Activated CD4-positive, alpha-beta T cell treated with anti-CD3 and anti-CD28 coated beads for 36 hours (primary cell): ENCODE data around the gene CENPT. TPM values are rescaled to one million over a fixed set of nuclear protein-coding genes. Genes with fewer than 3 reads are reported as not detected.

ENCODE experiments used
- ATAC-seq: fragments of 200-7000 bp; cut with Tn5 transposase; one replicate; pipeline ENCODE4 v1.10.0; 2021; ENCODE audit warnings: mild to moderate bottlenecking, moderate library complexity
- CTCF ChIA-PET: fragments of 350-600 bp; sonication (Branson Sonifier 250); formaldehyde crosslinking; loops from one replicate; lab custom pipeline; 2021; ENCODE audit warnings: antibody characterized with exemption; lab: Charles Lee
- POLR2A ChIA-PET: fragments of 350-600 bp; sonication (Branson Sonifier 250); formaldehyde crosslinking; loops from one replicate; lab custom pipeline; 2021; ENCODE audit warnings: antibody characterized with exemption, inconsistent platforms; lab: Charles Lee
- DNase-seq: peaks from one replicate; pipeline ENCODE4 v3.0.0-alpha.2; 2020
- H3K27ac Mint-ChIP-seq: one replicate; pipeline ENCODE4 v1.8.0; 2021; ENCODE audit warnings: mixed read lengths
- H3K27me3 Mint-ChIP-seq: one replicate; pipeline ENCODE4 v1.8.0; 2021; ENCODE audit warnings: mixed read lengths
- H3K36me3 Mint-ChIP-seq: one replicate; pipeline ENCODE4 v1.8.0; 2021; ENCODE audit warnings: low read depth, mixed read lengths
- H3K4me1 Mint-ChIP-seq: one replicate; pipeline ENCODE4 v1.8.0; 2021; ENCODE audit warnings: mixed read lengths
- H3K4me3 Mint-ChIP-seq: one replicate; pipeline ENCODE4 v1.8.0; 2021; ENCODE audit warnings: mild to moderate bottlenecking, moderate library complexity, mixed read lengths
- H3K9me3 Mint-ChIP-seq: one replicate; pipeline ENCODE4 v1.8.0; 2021; ENCODE audit warnings: low read depth, mixed read lengths
- intact Hi-C, 2 experiments: fragments of 100-400 bp; cut with DNase I in 1 of 2; cut with micrococcal nuclease in 1 of 2; formaldehyde crosslinking; loops; one replicate each; pipeline versions ENCODE4 v1.14.2 to v1.15.1; 2022 to 2024; cut with DNase I, micrococcal nuclease
- total RNA-seq, 2 experiments: library from RNA; stranded (reverse); gene quantifications; one replicate each; pipeline ENCODE4 v1.2.3, GENCODE V29; 2021

Gene CENPT
- total RNA-seq, 2 experiments from 2014 or later = 34.9 to 48.6 TPM

DNA sequence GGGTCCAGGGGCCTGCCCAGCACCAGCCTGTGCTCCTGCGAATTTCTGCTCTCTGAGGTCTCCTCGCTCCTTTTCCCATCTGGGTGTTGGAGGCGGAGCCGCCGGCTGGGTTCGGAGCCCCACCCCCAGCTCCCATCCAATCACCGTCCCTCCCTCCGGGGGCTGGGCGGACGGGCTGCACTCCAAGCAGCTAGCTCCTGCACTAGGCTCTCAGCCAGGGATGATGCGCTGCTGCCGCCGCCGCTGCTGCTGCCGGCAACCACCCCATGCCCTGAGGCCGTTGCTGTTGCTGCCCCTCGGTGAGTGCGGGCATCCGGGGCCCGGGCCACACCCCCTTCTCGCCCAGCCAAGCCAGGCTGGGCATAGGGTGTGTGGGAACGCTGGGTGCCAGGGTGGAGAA lies 37.2 kb upstream of the CENPT start, which contains the start of gene NRN1L:
TSS of gene NRN1L (plus strand) at position 202 of the 400 bp plus-strand sequence. CDS start at position 221, 19 bp downstream.
- Mint-ChIP-seq H3K27ac (no peak within 1 kb of the TSS), H3K36me3 (peaks cover 20% of the 10 kb centered on the region), H3K27me3 (no peaks in the 10 kb centered on the region), H3K4me1 (no peaks in the 10 kb centered on the region), H3K4me3 (no peak within 1 kb of the TSS), H3K9me3 (no peaks in the 10 kb centered on the region)
- ATAC-seq = no peak
- ChIA-PET POLR2A (interaction anchor here (1.0 kb wide), 1 partner anchor 32 kb away, joined by 3 read pairs; no protein-coding TSS in a partner anchor), CTCF (interaction anchor here (1.0 to 3.6 kb wide), 11 partner anchors 10 to 200 kb away, joined by 3 to 21 read pairs (median 14); partner anchors contain the start of genes CTRL, NFATC3 and PSMB10)
- intact Hi-C loops = no loop called here
- no peak for DNase-seq

DNA sequence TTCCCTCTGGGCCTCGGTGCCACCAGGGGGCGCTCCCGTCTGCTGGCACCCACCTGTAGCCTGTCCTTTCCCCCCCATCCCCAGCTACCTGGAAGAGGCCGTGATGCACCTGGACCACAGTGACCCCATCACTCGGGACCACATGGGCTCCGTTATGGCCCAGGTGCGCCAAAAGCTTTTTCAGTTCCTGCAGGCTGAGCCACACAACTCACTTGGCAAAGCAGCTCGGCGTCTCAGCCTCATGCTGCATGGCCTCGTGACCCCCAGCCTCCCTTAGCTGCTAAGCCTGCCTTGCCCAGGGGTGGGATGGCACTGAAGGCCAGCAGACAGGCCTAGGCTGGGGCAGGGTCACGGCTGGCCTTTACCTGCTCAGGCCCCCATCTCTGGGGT lies 36.4 kb upstream of the CENPT start:
- Mint-ChIP-seq H3K36me3 (peaks cover 25% of the 10 kb centered on the region), H3K4me1 (no peaks in the 10 kb centered on the region), H3K27me3 (no peaks in the 10 kb centered on the region), H3K4me3 (no peak overlapping the region), H3K9me3 (no peaks in the 10 kb centered on the region), H3K27ac (no peak overlapping the region)
- ChIA-PET CTCF (interaction anchor here (0.5 to 3.6 kb wide), 35 partner anchors 8 to 502 kb away, joined by 3 to 21 read pairs (median 4); partner anchors contain the start of genes CTRL, DPEP2, EDC4 and NFATC3), POLR2A (interaction anchor here (0.5 to 1.0 kb wide), 3 partner anchors 13 to 217 kb away, joined by 3 read pairs; no protein-coding TSS in a partner anchor)
- peak; percentile 85 for DNase-seq
- ATAC-seq = peak; percentile 92
- intact Hi-C loops = loop anchor here (1.0 to 2.0 kb wide), 3 partner anchors 44 to 157 kb away; no protein-coding TSS in a partner anchor

DNA sequence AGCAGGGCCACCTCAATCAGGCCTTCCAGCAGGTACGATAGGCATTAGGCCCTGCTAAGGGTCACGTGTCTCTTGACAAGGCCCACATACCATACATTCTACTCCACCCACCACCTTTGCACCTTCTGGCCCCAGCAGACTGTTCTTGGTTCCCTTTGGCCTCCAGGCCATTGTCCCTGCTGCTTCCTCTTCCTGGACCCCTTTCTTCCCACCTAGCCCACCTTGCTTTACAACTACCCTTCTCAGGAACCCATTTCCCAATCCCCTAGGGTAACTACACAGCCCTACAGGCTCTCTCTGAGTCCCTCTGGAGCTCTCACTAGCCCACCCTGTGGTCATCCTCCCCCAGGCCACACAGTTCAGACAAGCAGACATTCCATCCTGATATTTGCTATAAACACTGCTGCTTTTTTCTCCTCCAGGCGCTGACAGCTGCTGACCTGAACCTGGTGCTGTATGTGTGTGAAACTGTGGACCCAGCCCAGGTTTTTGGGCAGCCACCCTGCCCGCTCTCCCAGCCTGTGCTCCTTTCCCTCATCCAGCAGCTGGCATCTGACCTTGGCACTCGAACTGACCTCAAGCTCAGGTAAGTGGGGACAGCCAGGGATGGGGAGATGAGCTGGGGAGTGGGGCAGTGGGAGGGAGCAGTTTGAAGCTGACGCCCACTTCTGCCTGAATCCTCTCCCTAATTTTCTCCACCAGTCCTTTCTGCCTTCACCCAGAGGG lies 35.8 kb upstream of the CENPT start:
- Mint-ChIP-seq H3K36me3 (peaks cover 29% of the 10 kb centered on the region), H3K9me3 (no peaks in the 10 kb centered on the region), H3K27me3 (no peaks in the 10 kb centered on the region), H3K4me3 (no peak overlapping the region), H3K27ac (no peak overlapping the region), H3K4me1 (no peaks in the 10 kb centered on the region)
- ChIA-PET CTCF (interaction anchor here (0.5 to 3.6 kb wide), 35 partner anchors 9 to 501 kb away, joined by 3 to 21 read pairs (median 4); partner anchors contain the start of genes CTRL, DPEP2, EDC4 and NFATC3), POLR2A (interaction anchor here (0.5 to 0.7 kb wide), 2 partner anchors 14 to 216 kb away, joined by 3 read pairs; no protein-coding TSS in a partner anchor)
- intact Hi-C loops = loop anchor here (1.0 to 2.0 kb wide), 3 partner anchors 45 to 157 kb away; no protein-coding TSS in a partner anchor
- ATAC-seq (no peak), DNase-seq (no peak)

DNA sequence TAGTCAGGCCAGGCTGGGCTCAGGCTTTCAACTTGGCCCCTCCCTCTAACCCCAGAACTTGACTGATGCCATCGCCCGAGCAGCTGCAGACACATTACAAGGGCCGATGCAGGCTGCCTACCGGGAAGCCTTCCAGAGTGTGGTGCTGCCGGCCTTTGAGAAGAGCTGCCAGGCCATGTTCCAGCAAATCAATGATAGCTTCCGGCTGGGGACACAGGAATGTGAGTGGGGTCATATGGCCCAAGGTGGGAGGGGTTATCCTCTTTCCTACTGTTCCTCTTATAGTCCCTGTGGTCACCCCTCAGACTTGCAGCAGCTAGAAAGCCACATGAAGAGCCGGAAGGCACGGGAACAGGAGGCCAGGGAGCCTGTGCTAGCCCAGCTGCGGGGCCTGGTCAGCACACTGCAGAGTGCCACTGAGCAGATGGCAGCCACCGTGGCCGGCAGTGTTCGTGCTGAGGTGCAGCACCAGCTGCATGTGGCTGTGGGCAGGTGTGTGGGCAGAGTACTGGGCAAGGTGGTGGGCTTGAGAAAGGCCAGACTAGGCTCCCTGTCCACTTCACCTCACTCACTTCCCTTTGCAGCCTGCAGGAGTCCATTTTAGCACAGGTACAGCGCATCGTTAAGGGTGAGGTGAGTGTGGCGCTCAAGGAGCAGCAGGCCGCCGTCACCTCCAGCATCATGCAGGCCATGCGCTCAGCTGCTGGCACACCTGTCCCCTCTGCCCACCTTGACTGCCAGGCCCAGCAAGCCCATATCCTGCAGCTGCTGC lies 35.1 kb upstream of the CENPT start:
- no peaks in the 10 kb centered on the region for H3K4me1 Mint-ChIP-seq
- intact Hi-C loops = loop anchor here (1.0 to 2.0 kb wide), 3 partner anchors 46 to 158 kb away; no protein-coding TSS in a partner anchor
- no peaks in the 10 kb centered on the region for H3K9me3 Mint-ChIP-seq
- POLR2A ChIA-PET = interaction anchor here (0.9 kb wide), 1 partner anchor 10 kb away, joined by 4 read pairs; the partner anchor contains the start of gene PSKH1
- DNase-seq (no peak), ATAC-seq (no peak)
- H3K36me3 Mint-ChIP-seq = peaks cover 29% of the 10 kb centered on the region
- CTCF ChIA-PET = interaction anchor here (0.8 to 3.6 kb wide), 18 partner anchors 8 to 500 kb away, joined by 3 to 21 read pairs (median 6); partner anchors contain the start of genes CTRL, EDC4, PSKH1 and PSMB10
- H3K4me3 Mint-ChIP-seq = no peak overlapping the region
- H3K27ac Mint-ChIP-seq = no peak overlapping the region
- no peaks in the 10 kb centered on the region for H3K27me3 Mint-ChIP-seq

DNA sequence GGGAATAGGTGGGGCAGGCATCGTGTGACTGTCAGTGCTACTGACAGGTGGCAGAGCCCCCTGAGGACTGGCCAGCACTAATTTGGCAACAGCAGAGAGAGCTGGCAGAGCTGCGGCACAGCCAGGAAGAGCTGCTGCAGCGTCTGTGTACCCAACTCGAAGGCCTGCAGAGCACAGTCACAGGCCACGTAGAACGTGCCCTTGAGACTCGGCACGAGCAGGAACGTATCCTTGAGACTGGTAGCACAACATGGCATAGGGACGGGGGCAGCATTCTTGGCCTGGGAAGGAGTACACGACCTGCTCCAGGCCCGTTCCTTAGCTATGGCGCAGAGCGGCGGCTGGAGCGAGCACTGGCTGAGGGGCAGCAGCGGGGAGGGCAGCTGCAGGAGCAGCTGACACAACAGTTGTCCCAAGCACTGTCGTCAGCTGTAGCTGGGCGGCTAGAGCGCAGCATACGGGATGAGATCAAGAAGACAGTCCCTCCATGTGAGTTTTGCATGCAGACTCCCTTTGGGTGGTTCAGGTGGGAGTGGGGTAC lies 34.2 kb upstream of the CENPT start:
- POLR2A ChIA-PET = interaction anchor here (0.9 kb wide), 1 partner anchor 11 kb away, joined by 4 read pairs; the partner anchor contains the start of gene PSKH1

DNA sequence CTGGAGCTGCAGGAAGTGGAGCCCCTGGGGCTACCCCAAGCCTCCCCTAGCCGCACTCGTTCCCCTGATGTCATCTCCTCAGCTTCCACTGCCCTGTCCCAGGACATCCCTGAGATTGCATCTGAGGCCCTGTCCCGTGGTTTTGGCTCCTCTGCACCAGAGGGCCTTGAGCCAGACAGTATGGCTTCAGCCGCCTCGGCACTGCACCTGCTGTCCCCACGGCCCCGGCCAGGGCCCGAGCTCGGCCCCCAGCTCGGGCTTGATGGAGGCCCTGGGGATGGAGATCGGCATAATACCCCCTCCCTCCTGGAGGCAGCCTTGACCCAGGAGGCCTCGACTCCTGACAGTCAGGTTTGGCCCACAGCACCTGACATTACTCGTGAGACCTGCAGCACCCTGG lies 33.1 kb upstream of the CENPT start:
- H3K36me3 Mint-ChIP-seq = peaks cover 37% of the 10 kb centered on the region

More for the DNA sequence above, 34.2 kb upstream of the CENPT start:
- Mint-ChIP-seq H3K36me3 (peaks cover 36% of the 10 kb centered on the region), H3K4me3 (no peak overlapping the region), H3K27me3 (no peaks in the 10 kb centered on the region), H3K4me1 (no peaks in the 10 kb centered on the region), H3K9me3 (no peaks in the 10 kb centered on the region), H3K27ac (no peak overlapping the region)
- ATAC-seq = no peak
- DNase-seq = no peak
- CTCF ChIA-PET = interaction anchor here (0.6 to 3.2 kb wide), 7 partner anchors 8 to 334 kb away, joined by 3 to 17 read pairs (median 5); partner anchors contain the start of gene EDC4
- intact Hi-C loops = loop anchor here in 1 of 2 experiments (2.0 kb wide), 1 partner anchor 159 kb away; no protein-coding TSS in a partner anchor

DNA sequence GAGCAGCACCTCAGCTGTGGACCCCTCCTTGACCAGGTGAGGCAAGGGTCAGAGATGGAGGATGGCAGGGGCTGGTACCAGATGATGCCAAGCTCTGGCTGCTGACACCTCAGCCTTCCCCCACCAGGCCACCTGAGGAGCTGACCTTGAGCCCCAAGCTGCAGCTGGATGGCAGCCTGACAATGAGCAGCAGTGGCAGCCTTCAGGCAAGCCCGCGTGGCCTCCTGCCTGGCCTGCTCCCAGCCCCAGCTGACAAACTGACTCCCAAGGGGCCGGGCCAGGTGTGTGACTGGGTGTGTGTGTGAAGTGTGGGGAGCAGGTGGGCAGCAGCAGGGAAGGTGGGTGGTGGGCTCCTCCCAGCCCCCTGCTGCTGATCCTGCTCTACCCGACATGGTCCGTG lies 32.4 kb upstream of the CENPT start:
- ChIA-PET POLR2A (interaction anchor here (0.7 kb wide), 1 partner anchor 16 kb away, joined by 3 read pairs; no protein-coding TSS in a partner anchor), CTCF (interaction anchor here (0.5 to 0.8 kb wide), 2 partner anchors 12 to 171 kb away, joined by 3 read pairs; no protein-coding TSS in a partner anchor)
- Mint-ChIP-seq H3K4me3 (no peak overlapping the region), H3K27ac (no peak overlapping the region), H3K36me3 (peaks cover 35% of the 10 kb centered on the region), H3K9me3 (no peaks in the 10 kb centered on the region), H3K27me3 (no peaks in the 10 kb centered on the region), H3K4me1 (peaks cover 12% of the 10 kb centered on the region)
- no peak for ATAC-seq
- DNase-seq = no peak
- intact Hi-C loops = no loop called here

More for the DNA sequence above, 33.1 kb upstream of the CENPT start:
- Mint-ChIP-seq H3K4me3 (no peak overlapping the region), H3K27me3 (no peaks in the 10 kb centered on the region), H3K27ac (no peak overlapping the region), H3K9me3 (no peaks in the 10 kb centered on the region), H3K4me1 (peaks cover 6% of the 10 kb centered on the region)
- intact Hi-C loops = no loop called here
- ChIA-PET CTCF (interaction anchor here (0.5 to 1.0 kb wide), 3 partner anchors 11 to 171 kb away, joined by 3 to 4 read pairs (median 3); no protein-coding TSS in a partner anchor), POLR2A (no interaction called here)
- DNase-seq = no peak
- no peak for ATAC-seq

DNA sequence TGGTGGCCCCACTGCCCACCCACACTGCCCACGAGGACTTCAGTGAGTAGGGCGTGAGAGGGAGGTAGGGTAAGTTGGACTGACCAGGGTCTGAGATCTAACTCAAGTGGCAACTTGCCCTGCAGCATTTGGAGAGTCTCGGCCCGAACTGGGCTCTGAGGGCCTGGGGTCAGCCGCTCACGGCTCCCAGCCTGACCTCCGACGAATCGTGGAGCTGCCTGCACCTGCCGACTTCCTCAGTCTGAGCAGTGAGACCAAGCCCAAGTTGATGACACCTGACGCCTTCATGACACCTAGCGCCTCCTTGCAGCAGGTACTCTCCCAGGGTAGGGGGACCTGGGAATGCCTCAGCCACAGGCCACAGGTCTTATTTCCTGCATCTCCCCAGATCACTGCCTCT lies 32.0 kb upstream of the CENPT start:
- DNase-seq (no peak), ATAC-seq (no peak)
- H3K9me3 Mint-ChIP-seq = no peaks in the 10 kb centered on the region
- no peak overlapping the region for H3K27ac Mint-ChIP-seq
- no peaks in the 10 kb centered on the region for H3K27me3 Mint-ChIP-seq
- H3K36me3 Mint-ChIP-seq = peaks cover 33% of the 10 kb centered on the region
- POLR2A ChIA-PET = interaction anchor here (0.7 kb wide), 1 partner anchor 15 kb away, joined by 3 read pairs; no protein-coding TSS in a partner anchor
- no peak overlapping the region for H3K4me3 Mint-ChIP-seq
- peaks cover 15% of the 10 kb centered on the region for H3K4me1 Mint-ChIP-seq
- CTCF ChIA-PET = interaction anchor here (0.6 to 1.2 kb wide), 2 partner anchors 34 to 161 kb away, joined by 3 to 4 read pairs; no protein-coding TSS in a partner anchor
- intact Hi-C loops = no loop called here

DNA sequence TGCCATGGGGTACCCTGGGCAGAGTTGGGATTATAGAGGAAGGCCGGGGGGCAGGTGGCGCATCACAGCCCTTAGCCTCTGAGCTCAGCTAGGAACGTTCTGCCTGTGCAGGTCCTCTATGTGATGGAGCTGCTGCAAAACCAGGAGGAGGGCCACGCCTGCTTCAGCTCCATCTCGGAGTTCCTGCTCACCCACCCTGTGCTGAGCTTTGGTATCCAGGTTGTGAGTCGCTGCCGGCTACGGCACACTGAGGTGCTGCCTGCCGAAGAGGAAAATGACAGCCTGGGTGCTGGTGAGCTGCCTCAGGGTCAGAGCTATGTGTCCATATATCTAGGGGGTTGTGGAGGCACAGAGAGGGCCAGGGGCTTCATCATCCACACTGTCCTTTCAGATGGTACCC lies 31.4 kb upstream of the CENPT start:
- ATAC-seq = no peak
- H3K4me3 Mint-ChIP-seq = no peak overlapping the region
- no peak overlapping the region for H3K27ac Mint-ChIP-seq
- intact Hi-C loops = no loop called here
- H3K9me3 Mint-ChIP-seq = no peaks in the 10 kb centered on the region
- POLR2A ChIA-PET = no interaction called here
- CTCF ChIA-PET = interaction anchor here (0.6 to 1.2 kb wide), 3 partner anchors 31 to 162 kb away, joined by 3 to 4 read pairs (median 3); no protein-coding TSS in a partner anchor
- H3K27me3 Mint-ChIP-seq = no peaks in the 10 kb centered on the region
- H3K36me3 Mint-ChIP-seq = peaks cover 31% of the 10 kb centered on the region
- no peak for DNase-seq
- peaks cover 21% of the 10 kb centered on the region for H3K4me1 Mint-ChIP-seq

DNA sequence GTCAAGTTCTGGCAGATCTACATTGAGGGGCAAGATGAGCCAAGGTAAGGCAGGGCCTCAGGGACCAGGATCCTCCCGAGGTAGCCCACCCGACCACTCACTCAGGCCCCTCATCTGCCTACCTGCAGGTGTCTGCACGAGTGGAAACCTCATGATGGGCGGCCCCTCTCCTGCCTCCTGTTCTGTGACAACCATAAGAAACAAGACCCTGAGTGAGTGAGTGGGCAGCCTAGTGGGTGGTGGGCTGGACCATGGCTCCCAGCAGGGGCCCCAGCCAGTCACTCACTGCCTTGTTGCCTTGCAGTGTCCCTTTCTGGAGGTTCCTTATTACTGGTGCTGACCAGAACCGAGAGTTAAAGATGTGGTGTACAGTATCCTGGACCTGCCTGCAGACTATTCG lies 30.7 kb upstream of the CENPT start:
- no peaks in the 10 kb centered on the region for H3K27me3 Mint-ChIP-seq
- POLR2A ChIA-PET = interaction anchor here (0.6 kb wide), 1 partner anchor 15 kb away, joined by 4 read pairs; no protein-coding TSS in a partner anchor
- intact Hi-C loops = no loop called here
- H3K4me1 Mint-ChIP-seq = peaks cover 23% of the 10 kb centered on the region
- H3K4me3 Mint-ChIP-seq = no peak overlapping the region
- no peaks in the 10 kb centered on the region for H3K9me3 Mint-ChIP-seq
- no peak for DNase-seq
- no peak overlapping the region for H3K27ac Mint-ChIP-seq
- H3K36me3 Mint-ChIP-seq = peaks cover 26% of the 10 kb centered on the region
- no peak for ATAC-seq
- CTCF ChIA-PET = interaction anchor here (0.6 to 1.2 kb wide), 2 partner anchors 32 to 162 kb away, joined by 3 to 4 read pairs; no protein-coding TSS in a partner anchor
